Astrocyte of the spinal cord (primary cell): ENCODE data around the gene CPXM2.

Source experiments
- DNase-seq: peaks from one replicate; pipeline ENCODE4 v3.0.0; 2011; ENCODE audit warnings: low read depth, low spot score
- H3K4me3 ChIP-seq: 2 replicates; pipeline ENCODE4 v1.5.1; 2011; ENCODE audit warnings: low read depth, mild to moderate bottlenecking, low read length, moderate library complexity
- CTCF ChIP-seq: IDR thresholded peaks from 2 replicates; pipeline ENCODE4 v1.5.1; 2012; ENCODE audit warnings: low read depth, mild to moderate bottlenecking, low read length, inconsistent platforms
- in situ Hi-C: cut with HindIII; loops from 2 replicates; pipeline ENCODE4 v1.10.0; 2017; ENCODE audit warnings: low sequenced_read_pairs

The CPXM2 gene

GRCh38 chr10:123759041-123759440, 132.6 kb downstream of the CPXM2 start:
- TF ChIP-seq CTCF = no peak
- in situ Hi-C loops = no loop called here
- no peak overlapping the region for H3K4me3 ChIP-seq
- DNase-seq = no peak

- no peak for TF ChIP-seq CTCF
- DNase-seq = no peak
- H3K4me3 ChIP-seq = no peak overlapping the region
- in situ Hi-C loops = no loop called here
Observed at GRCh38 chr10:123757853-123758252, 133.8 kb downstream of the CPXM2 start.

- in situ Hi-C loops = no loop called here
- TF ChIP-seq CTCF = no peak
- H3K4me3 ChIP-seq = no peak overlapping the region
- no peak for DNase-seq
Observed at GRCh38 chr10:123755061-123755460, 136.5 kb downstream of the CPXM2 start.

- in situ Hi-C loops = no loop called here
- TF ChIP-seq CTCF = no peak
- no peak for DNase-seq
- H3K4me3 ChIP-seq = no peak overlapping the region
Observed at GRCh38 chr10:123754123-123754522, 137.5 kb downstream of the CPXM2 start.

- in situ Hi-C loops = no loop called here
- TF ChIP-seq CTCF = no peak
- DNase-seq = no peak
- no peak overlapping the region for H3K4me3 ChIP-seq
Observed at GRCh38 chr10:123751342-123752134, 140.1 kb downstream of the CPXM2 start.

- no peak overlapping the region for H3K4me3 ChIP-seq
- in situ Hi-C loops = no loop called here
- TF ChIP-seq CTCF = no peak
- no peak for DNase-seq
Observed at GRCh38 chr10:123750901-123751300, 140.7 kb downstream of the CPXM2 start.
